Measurements from ENCODE around the gene SMIM43.

SMIM43 gene

GRCh38 chr4:121764702-121765367, at the start of gene SMIM43:
Gene SMIM43, minus strand, starts transcription at chr4:121765164. Its CDS starts 59 bp downstream, at chr4:121765105.
- no peak for DNase-seq

GRCh38 chr4:121814756-121815155, 49.8 kb upstream of the SMIM43 start:
- no peak for DNase-seq

GRCh38 chr4:121811122-121811521, 46.2 kb upstream of the SMIM43 start:
- no peak for DNase-seq

- no peak for DNase-seq
Measured at GRCh38 chr4:121806411-121806810, 41.4 kb upstream of the SMIM43 start.

GRCh38 chr4:121801715-121802075, 36.7 kb upstream of the SMIM43 start:
- DNase-seq = no peak

GRCh38 chr4:121800961-121801714, 36.2 kb upstream of the SMIM43 start, which contains the start of gene EXOSC9:
Gene EXOSC9, plus strand, starts transcription at chr4:121801323. Its CDS starts 102 bp downstream, at chr4:121801425.
- peak; percentile 94 for DNase-seq

GRCh38 chr4:121800638-121800960, 35.6 kb upstream of the SMIM43 start:
- no peak for DNase-seq

- DNase-seq = no peak
Measured at GRCh38 chr4:121799867-121800501, 35.0 kb upstream of the SMIM43 start.

- no peak for DNase-seq
Measured at GRCh38 chr4:121799208-121799823, 34.4 kb upstream of the SMIM43 start.

GRCh38 chr4:121796283-121796682, 31.3 kb upstream of the SMIM43 start:
- no peak for DNase-seq

- no peak for DNase-seq
Measured at GRCh38 chr4:121794505-121795188, 29.7 kb upstream of the SMIM43 start.

- no peak for DNase-seq
Measured at GRCh38 chr4:121792966-121793365, 28.0 kb upstream of the SMIM43 start.

- DNase-seq = no peak
Measured at GRCh38 chr4:121791481-121791880, 26.5 kb upstream of the SMIM43 start.

- no peak for DNase-seq
Measured at GRCh38 chr4:121790976-121791375, 26.0 kb upstream of the SMIM43 start.

- DNase-seq = no peak
Measured at GRCh38 chr4:121789960-121790829, 25.2 kb upstream of the SMIM43 start.

GRCh38 chr4:121789455-121789854, 24.5 kb upstream of the SMIM43 start:
- DNase-seq = no peak

GRCh38 chr4:121788896-121789295, 23.9 kb upstream of the SMIM43 start:
- DNase-seq = no peak

- no peak for DNase-seq
Measured at GRCh38 chr4:121786221-121786620, 21.3 kb upstream of the SMIM43 start.

GRCh38 chr4:121785479-121785878, 20.5 kb upstream of the SMIM43 start:
- DNase-seq = no peak

- no peak for DNase-seq
Measured at GRCh38 chr4:121784975-121785374, 20.0 kb upstream of the SMIM43 start.

- no peak for DNase-seq
Measured at GRCh38 chr4:121784401-121784800, 19.4 kb upstream of the SMIM43 start.

GRCh38 chr4:121783210-121783609, 18.2 kb upstream of the SMIM43 start:
- no peak for DNase-seq
